Activated naive CD8-positive, alpha-beta T cell (primary cell): Measurements from ENCODE around the gene BRI3BP.

Experiments
- H3K27ac Mint-ChIP-seq: one replicate; pipeline ENCODE4 v1.8.0; 2021; ENCODE audit warnings: mixed read lengths
- H3K27me3 Mint-ChIP-seq: one replicate; pipeline ENCODE4 v1.8.0; 2021; ENCODE audit warnings: mixed read lengths
- H3K36me3 Mint-ChIP-seq: one replicate; pipeline ENCODE4 v1.8.0; 2021; ENCODE audit warnings: mixed read lengths
- H3K4me1 Mint-ChIP-seq: one replicate; pipeline ENCODE4 v1.8.0; 2021; ENCODE audit warnings: low read depth, mixed read lengths
- H3K4me3 Mint-ChIP-seq: one replicate; pipeline ENCODE4 v1.8.0; 2021; ENCODE audit warnings: mild to moderate bottlenecking, mixed read lengths
- H3K9me3 Mint-ChIP-seq: one replicate; pipeline ENCODE4 v1.8.0; 2021; ENCODE audit warnings: low read depth, mixed read lengths

Gene BRI3BP

DNA sequence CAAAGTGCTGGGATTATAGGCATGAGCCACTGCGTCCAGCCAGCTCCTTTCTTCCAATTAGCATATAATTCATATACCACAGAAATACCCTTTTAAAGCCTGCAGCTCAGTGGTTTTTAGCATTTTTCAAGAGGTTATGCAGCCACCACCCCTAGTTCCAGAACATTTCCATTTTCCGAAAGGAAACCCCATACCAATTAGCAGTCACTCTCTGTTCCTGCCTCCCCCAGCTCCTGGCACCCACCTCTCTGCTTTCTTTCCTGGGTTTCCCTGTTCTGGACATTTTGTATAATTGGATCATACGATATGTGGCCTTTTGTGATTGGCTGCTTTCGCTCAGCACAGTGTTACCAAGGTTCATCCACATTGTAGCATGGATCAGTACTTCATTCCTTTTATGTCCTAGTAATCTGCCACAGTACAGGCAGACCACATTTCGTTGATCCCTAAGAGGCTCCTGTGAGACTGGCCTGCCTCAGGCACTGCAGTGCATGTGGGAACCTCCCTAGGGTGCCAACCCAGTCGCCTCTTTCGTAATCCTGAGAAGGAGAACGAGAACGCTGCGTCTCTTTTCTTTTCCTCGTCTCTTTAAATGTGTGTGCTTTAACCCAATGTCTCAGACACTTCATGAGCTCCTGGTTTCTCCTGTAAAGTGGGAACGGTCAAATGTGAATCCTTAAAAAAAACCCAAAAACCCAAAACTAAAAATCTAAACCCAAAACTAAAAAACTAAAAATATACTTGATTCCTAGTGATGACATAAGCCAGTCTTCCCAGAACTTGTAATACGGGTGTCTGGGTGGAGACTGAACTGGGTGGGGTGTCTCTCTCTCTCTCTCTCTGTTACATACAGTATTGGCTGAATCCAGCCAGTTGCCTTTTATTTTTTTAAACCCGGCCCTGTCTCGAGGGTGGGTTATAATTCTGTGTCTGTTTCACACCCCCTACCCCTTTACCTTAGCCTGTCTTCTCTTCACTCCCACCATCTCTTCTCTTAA, 86.5 kb downstream of the BRI3BP start:
- Mint-ChIP-seq H3K27me3 (no peaks in the 10 kb centered on the region), H3K9me3 (no peaks in the 10 kb centered on the region), H3K27ac (no peak overlapping the region), H3K4me1 (no peaks in the 10 kb centered on the region), H3K4me3 (no peak overlapping the region), H3K36me3 (peaks cover 14% of the 10 kb centered on the region)
